Endothelial cell of umbilical vein (primary cell): ENCODE measurements around the gene CFAP61. TPM values are rescaled to one million over a fixed set of nuclear protein-coding genes. Genes with fewer than 3 reads are reported as not detected.

Experiments used
- BruUV-seq: library from RNA; stranded (reverse); fragments of 400-500 nt; replicated peaks from 2 replicates; lab custom pipeline; 2021; lab: Mats Ljungman, UMichigan
- CTCF ChIA-PET: fragments of 300-600, 350-600 bp; sonication (Branson Sonifier 250); formaldehyde crosslinking; loops from one replicate; lab custom pipeline; 2021; ENCODE audit warnings: antibody characterized with exemption, inconsistent platforms; lab: Charles Lee
- POLR2A ChIA-PET: fragments of 300-600, 350-600 bp; sonication (Branson Sonifier 250); formaldehyde crosslinking; loops from one replicate; lab custom pipeline; 2021; ENCODE audit warnings: antibody characterized with exemption, inconsistent platforms; lab: Charles Lee
- DNase-seq: peaks from one replicate; pipeline ENCODE4 v3.0.0-alpha.2; 2011; ENCODE audit warnings: low read depth, low spot score
- FAIRE-seq: peaks from 2 replicates; lab custom pipeline; 2011; peaks lifted over from hg19 to GRCh38; lab: Jason Lieb, UNC
- H2AFZ ChIP-seq: 2 replicates; pipeline ENCODE4 v1.6.0; 2012; ENCODE audit warnings: low read depth, low read length, control low read depth, inconsistent platforms
- H3K27ac ChIP-seq: 2 replicates; pipeline ENCODE4 v1.5.1; 2011; ENCODE audit warnings: low read depth, mild to moderate bottlenecking, control low read depth, low read length, moderate library complexity; ENCODE audit not compliant: insufficient read depth
- H3K27me3 ChIP-seq, 2 experiments: 2 replicates each; pipeline versions ENCODE4 v1.6.0 to v1.6.1; 2011; ENCODE audit warnings: low read length in 2 of 2, mixed read lengths in 1 of 2; ENCODE audit not compliant: control insufficient read depth in 2 of 2, insufficient read depth in 2 of 2
- H3K36me3 ChIP-seq, 2 experiments: 2 replicates in 1 of 2; 3 replicates in 1 of 2; pipeline ENCODE4 v1.5.1; 2011; ENCODE audit warnings: low read length in 2 of 2, mild to moderate bottlenecking in 1 of 2, moderate library complexity in 1 of 2; ENCODE audit not compliant: control insufficient read depth in 2 of 2, insufficient read depth in 2 of 2; ENCODE audit errors: extremely low read depth in 1 of 2
- H3K4me1 ChIP-seq: 3 replicates; pipeline ENCODE4 v1.5.1; 2011; ENCODE audit warnings: mild to moderate bottlenecking, low read length; ENCODE audit not compliant: control insufficient read depth, insufficient read depth; ENCODE audit errors: extremely low read depth
- H3K4me2 ChIP-seq: 2 replicates; pipeline ENCODE4 v1.6.1; 2011; ENCODE audit warnings: low read length, control low read depth, mixed read lengths; ENCODE audit not compliant: insufficient read depth
- H3K4me3 ChIP-seq, 3 experiments: fragments of 200-600 bp in 1 of 3; sonication (generic), shearing (Covaris generic) in 1 of 3; replicated peaks in 1 of 3; 2 replicates each; pipeline ENCODE4 v1.5.1; 2011 to 2016; ENCODE audit warnings: control low read depth in 3 of 3, low read length in 3 of 3, mild to moderate bottlenecking in 2 of 3, inconsistent platforms in 1 of 3, low read depth in 1 of 3, moderate library complexity in 1 of 3; ENCODE audit not compliant: insufficient read depth in 1 of 3
- H3K79me2 ChIP-seq: 2 replicates; pipeline ENCODE4 v1.6.0; 2012; ENCODE audit warnings: low read length, inconsistent platforms; ENCODE audit not compliant: control insufficient read depth, insufficient read depth
- H3K9ac ChIP-seq: replicated peaks from 2 replicates; pipeline ENCODE3; 2011; ENCODE audit warnings: low read length, control low read depth; ENCODE audit not compliant: insufficient read depth; ENCODE audit errors: extremely low read depth
- H3K9me1 ChIP-seq: replicated peaks from 3 replicates; pipeline ENCODE4 v1.6.0; 2011; ENCODE audit warnings: mild to moderate bottlenecking, low read length; ENCODE audit not compliant: control insufficient read depth, insufficient read depth; ENCODE audit errors: extremely low read depth
- H3K9me3 ChIP-seq: replicated peaks from 2 replicates; pipeline ENCODE4 v1.5.1; 2012; ENCODE audit warnings: low read length, inconsistent platforms; ENCODE audit not compliant: control insufficient read depth, insufficient read depth
- H4K20me1 ChIP-seq: replicated peaks from 2 replicates; pipeline ENCODE3; 2011; ENCODE audit warnings: mild to moderate bottlenecking, low read length; ENCODE audit not compliant: control insufficient read depth, insufficient read depth; ENCODE audit errors: extremely low read depth
- CTCF ChIP-seq, 2 donors: IDR thresholded peaks; 1 replicate in 1 of 2; 2 replicates in 1 of 2; pipeline ENCODE4 v1.5.1; 2011; ENCODE audit warnings: low read length in 2 of 2, mild to moderate bottlenecking in 2 of 2, moderate library complexity in 2 of 2, control low read depth in 1 of 2, inconsistent platforms in 1 of 2, low read depth in 1 of 2; ENCODE audit not compliant: insufficient read depth in 1 of 2; ENCODE audit errors: extremely low read depth in 1 of 2
- EZH2 ChIP-seq: IDR thresholded peaks from 2 replicates; pipeline ENCODE4 v1.6.1; 2012; ENCODE audit warnings: borderline replicate concordance, low read depth, mild to moderate bottlenecking, moderate library complexity, low read length, inconsistent platforms; ENCODE audit not compliant: severe bottlenecking
- FOS ChIP-seq: IDR thresholded peaks from 2 replicates; pipeline ENCODE4 v1.6.1; 2011; ENCODE audit warnings: mild to moderate bottlenecking, low read length, moderate library complexity, borderline replicate concordance; ENCODE audit not compliant: insufficient read depth
- GATA2 ChIP-seq: IDR thresholded peaks from 2 replicates; pipeline ENCODE4 v1.7.0; 2011; ENCODE audit warnings: low read depth, mild to moderate bottlenecking, moderate library complexity, mixed read lengths, low read length; ENCODE audit not compliant: insufficient read length, insufficient read depth
- JUN ChIP-seq: IDR thresholded peaks from 2 replicates; pipeline ENCODE4 v1.6.1; 2011; ENCODE audit warnings: borderline replicate concordance, low read depth; ENCODE audit not compliant: insufficient read length, insufficient read depth
- MAX ChIP-seq: IDR thresholded peaks from 2 replicates; pipeline ENCODE4 v1.6.1; 2011; ENCODE audit not compliant: insufficient read depth, insufficient read length
- MYC ChIP-seq: IDR thresholded peaks from one replicate; pipeline ENCODE4 v1.6.1; 2011; ENCODE audit warnings: mild to moderate bottlenecking, low read depth, low read length
- POLR2A ChIP-seq: IDR thresholded peaks from 2 replicates; pipeline ENCODE4 v1.6.1; 2012; ENCODE audit warnings: low read depth, mild to moderate bottlenecking, control low read depth, low read length
- POLR2AphosphoS5 ChIP-seq: IDR thresholded peaks from 2 replicates; pipeline ENCODE4 v1.6.1; 2012; ENCODE audit warnings: low read depth, mild to moderate bottlenecking, control low read depth, low read length, moderate library complexity; ENCODE audit not compliant: insufficient read depth
- dilution Hi-C: fragments of 300-500 bp; cut with MboI; formaldehyde crosslinking; loops from one replicate; pipeline ENCODE4 v1.15.0; 2019; ENCODE audit warnings: low sequenced_read_pairs; ENCODE audit not compliant: extremely low pct_ligation_motif_present
- intact Hi-C: fragments of 100-400 bp; cut with micrococcal nuclease; formaldehyde crosslinking; loops from one replicate; pipeline ENCODE4 v1.10.0; 2022
- polyA plus RNA-seq, 4 experiments: library from polyadenylated mRNA; depleted of rRNA in 3 of 4; stranded (reverse) in 3 of 4; unstranded in 1 of 4; fragments of >200 nt; gene quantifications; 2 replicates each; pipeline versions ENCODE4 v1.2.1 to v1.2.3, GENCODE V29; 2011 to 2012; ENCODE audit warnings: missing spikeins in 1 of 4
- total RNA-seq: library from RNA; stranded (reverse); gene quantifications from 2 replicates; pipeline ENCODE4 v1.2.3, GENCODE V29; 2021

The CFAP61 gene
- total and polyA plus RNA-seq, 2 donors (not counting 3 experiments of a cell fraction or from before 2014, with no cell fraction given), result not detected

- BruUV-seq, result no TSS peak
- DNase-seq (no peak), FAIRE-seq (no peak)
- H2AFZ ChIP-seq, result no peak overlapping the region
- no peaks in the 10 kb centered on the region for H3K9me1 ChIP-seq
- no peak overlapping the region for H3K4me3 ChIP-seq
- no peaks in the 10 kb centered on the region for H3K79me2 ChIP-seq
- dilution Hi-C loops, result no loop called here
- no peak overlapping the region for H3K4me2 ChIP-seq
- TF ChIP-seq CTCF (IDR thresholded peaks at IDR 0.05; ENCODE audit: extremely low read depth in 1 of 2, insufficient read depth in 1 of 2, low read depth in 1 of 2, low read length in 2 of 2), result no peak
- no peak for TF ChIP-seq GATA2
- no peak for TF ChIP-seq MYC
- TF ChIP-seq POLR2AphosphoS5, result no peak
- TF ChIP-seq EZH2, result no peak
- TF ChIP-seq JUN, result no peak
- TF ChIP-seq POLR2A, result no peak
- TF ChIP-seq FOS, result no peak
- TF ChIP-seq MAX, result no peak
- intact Hi-C loops, result no loop called here
- H3K27me3 ChIP-seq, result no peaks in the 10 kb centered on the region
- H3K27ac ChIP-seq, result no peak overlapping the region
- ChIA-PET POLR2A (no interaction called here), CTCF (no interaction called here)
- H3K4me1 ChIP-seq, result no peaks in the 10 kb centered on the region
- H3K9me3 ChIP-seq, result no peaks in the 10 kb centered on the region
- H3K9ac ChIP-seq, result no peak overlapping the region
- no peaks in the 10 kb centered on the region for H4K20me1 ChIP-seq
- H3K36me3 ChIP-seq, result no peaks in the 10 kb centered on the region
These were observed 97.9 kb downstream of the CFAP61 start for GRCh38 chr20:20150241-20150640.
